Stimulated activated CD8-positive, alpha-beta memory T cell treated with anti-CD3 and anti-CD28 coated beads, Interleukin-12 subunit alpha, Interleukin-12 subunit beta, amount 100 ng/mL, for 1 hour (primary cell): ENCODE data around the gene TNFRSF21.
"Not testable (repeated sequence)": the region's sequence is repeated elsewhere in the genome, so short reads cannot be mapped to it uniquely, and the experiment has no call there.

Source experiments
- DNase-seq: peaks from one replicate; pipeline ENCODE4 v3.0.0-alpha.2; 2020; ENCODE audit warnings: low read depth

Gene TNFRSF21

DNA sequence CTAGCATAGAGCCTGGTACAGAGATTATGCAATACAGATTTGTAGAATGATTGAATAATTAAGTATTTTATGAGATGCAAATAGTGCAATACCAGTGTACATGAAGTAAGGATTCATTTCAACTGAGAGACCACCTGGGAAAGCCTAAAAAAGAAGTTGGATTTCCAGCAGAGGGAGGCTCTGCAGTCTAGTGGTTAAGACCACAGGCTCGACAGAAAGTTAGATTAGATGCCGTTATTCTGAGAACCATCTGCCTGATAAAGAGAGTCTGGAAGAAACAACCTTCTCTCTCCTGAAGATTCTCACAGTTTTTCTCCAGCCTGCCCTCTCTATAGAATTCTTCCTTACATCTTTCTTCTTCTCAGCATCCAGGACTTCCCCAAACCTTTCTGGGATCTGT lies 13.6 kb upstream of the TNFRSF21 start:
- DNase-seq: no peak

DNA sequence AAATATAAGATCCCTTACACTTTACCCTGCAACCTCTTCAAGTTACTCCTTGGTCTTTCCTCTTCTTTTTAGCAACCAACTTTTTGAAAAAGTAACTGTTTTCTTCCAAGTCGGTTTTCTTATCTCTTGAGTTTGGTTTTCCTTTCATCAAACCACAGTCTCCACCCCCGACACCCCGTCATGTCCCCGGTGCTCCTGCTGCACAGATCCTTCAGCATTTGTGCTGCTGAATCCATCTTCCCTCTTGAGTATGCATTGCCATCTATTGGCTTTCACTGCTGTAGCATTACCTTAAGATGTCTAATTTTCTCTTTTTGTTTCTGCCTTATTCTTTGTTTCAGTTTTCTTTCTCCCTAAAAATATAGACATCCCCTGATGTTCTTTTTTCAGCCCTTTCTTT lies 11.9 kb upstream of the TNFRSF21 start:
- DNase-seq: no peak

DNA sequence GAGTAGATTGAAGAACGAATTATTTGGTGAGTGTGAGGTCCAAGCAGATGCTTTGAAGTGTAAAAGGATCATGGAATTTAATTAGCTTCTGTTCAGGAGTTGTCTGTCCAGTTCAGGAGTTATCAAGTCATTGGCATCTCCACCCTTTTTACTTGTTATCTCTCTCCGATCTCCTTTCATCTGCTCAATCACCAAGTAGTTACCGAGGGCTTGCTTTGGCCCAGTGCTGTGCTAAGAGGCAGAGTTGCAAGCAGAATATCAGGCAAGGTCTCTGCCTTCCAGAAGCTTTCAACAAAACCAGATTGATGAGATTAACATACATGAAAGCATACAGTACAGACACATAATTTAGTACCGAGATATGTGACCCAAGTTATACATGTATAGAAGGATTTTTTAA lies 10.2 kb upstream of the TNFRSF21 start:
- no peak for DNase-seq

DNA sequence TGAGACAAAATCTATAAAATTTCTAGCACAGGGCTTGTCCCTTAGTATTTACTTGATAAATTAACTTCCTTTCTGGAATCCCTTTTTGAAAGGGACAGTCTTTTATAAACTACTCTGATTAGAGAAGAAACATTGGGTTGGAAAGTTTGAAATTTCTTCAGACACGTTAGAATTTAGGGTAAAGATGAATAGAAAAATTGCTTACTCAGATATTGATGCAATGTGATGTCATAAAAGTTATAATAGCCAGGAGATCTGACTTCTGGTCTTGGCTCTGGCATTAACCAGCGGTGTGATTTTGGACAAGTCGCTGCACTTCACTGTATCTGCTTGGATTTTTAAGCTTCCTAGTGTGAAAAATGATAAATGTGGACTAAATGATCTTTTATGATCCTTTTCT lies 9.7 kb upstream of the TNFRSF21 start:
- DNase-seq: no peak

DNA sequence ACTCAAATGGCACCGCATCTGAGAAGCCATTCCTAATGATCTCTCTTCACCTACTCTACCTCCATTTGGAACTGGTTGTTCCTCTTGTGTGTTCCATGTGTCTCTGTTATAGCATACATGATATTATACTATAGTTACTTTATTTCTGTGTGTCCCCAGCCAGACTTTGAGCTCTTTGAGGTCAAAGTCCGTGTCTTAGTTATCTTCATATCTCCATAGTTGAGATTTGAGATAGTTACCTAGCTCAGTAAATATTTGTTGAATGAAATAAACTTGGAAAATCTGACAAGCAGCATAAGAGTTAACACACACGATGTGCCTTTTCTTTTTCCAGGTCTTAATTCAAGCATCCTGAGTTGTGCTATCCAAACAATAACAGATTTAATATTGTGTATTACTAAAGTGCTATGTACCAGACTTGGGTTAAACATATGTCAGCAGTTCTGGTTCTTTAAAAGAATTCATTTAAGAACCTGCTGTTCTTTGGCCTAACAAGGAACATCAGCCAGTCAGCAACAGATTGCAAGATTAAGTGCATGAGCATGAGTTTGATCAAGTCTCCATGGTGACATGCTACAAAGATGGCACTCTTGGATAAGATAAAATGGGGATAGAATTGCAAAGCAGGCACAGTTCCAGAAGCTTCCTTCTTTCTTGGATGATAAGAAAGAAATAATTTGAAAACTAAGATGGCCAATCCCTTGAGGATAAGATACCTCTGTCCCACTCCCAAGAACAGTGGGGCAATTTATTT lies 8.7 kb upstream of the TNFRSF21 start:
- no peak for DNase-seq

DNA sequence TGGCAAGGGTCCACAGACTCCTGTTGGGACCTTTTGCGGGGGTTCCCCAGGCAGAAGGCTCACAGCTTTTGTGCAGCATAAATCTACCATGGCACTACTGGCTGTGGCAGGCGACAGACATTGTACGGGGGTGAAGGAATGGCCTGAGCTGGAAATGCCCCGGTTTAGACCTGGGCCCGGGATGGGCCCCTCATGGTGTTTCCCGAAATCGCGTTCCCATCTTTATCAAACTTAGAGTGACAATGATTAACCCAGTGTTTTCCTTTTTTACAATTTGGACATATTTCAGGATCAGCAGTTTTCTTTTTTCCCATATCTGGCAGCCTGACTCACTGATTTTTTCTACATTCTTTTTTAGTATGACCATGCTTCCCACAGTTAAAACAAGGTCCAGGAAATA lies 5.5 kb upstream of the TNFRSF21 start:
- not testable (repeated sequence) for DNase-seq

DNA sequence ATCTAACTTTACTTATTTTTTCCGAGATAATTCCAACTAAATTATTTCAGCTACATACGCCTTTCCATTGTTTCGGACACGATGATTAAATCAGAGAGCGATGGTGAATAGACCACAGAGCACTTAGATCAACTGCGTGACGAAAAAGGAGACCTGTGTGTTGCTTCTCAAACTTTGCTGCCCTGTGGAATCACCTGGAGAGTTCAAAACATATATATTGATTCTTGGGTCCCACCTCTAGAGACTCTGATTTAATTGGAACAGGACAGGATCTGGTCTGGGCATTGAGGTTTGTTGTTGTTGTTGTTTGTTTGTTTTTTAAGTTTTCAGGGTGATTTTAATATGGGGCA lies 401 bp upstream of the TNFRSF21 start:
- DNase-seq: no peak

DNA sequence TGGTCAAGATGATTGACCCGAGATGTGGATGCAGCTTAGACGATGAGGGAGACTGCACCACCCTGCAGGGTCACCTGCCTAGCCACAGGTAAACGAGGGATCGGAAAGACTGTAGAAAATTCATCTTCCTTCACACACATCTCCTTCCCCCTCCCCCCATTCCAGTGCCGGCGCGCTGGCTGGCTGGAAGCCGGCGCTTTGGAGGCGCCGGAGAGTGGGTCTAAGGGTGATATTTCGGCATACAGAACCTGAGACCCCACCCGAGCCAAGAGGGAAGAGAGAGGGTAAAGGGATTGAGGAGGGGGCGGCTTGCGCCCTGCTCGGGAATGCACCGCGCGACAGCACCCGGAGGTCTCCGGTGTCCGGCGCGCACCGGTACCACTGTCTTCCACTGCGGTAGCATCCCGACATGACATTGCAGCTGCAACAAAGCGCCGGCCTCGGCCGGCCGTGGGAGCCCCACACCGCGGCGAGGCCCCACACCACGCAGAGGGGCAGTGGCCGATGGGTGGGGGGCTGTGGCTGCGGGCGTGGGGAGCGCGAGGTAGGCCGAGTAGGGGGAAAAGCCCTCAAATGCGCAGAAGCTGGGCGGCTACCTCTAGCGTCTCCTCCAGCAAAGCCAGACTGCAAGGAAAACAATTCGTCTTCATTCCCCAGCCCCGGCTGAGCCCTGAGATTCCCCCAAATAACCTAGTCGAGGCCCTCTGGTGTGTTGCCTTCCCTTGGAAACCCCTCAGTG lies 984 bp downstream of the TNFRSF21 start:
- no peak for DNase-seq

DNA sequence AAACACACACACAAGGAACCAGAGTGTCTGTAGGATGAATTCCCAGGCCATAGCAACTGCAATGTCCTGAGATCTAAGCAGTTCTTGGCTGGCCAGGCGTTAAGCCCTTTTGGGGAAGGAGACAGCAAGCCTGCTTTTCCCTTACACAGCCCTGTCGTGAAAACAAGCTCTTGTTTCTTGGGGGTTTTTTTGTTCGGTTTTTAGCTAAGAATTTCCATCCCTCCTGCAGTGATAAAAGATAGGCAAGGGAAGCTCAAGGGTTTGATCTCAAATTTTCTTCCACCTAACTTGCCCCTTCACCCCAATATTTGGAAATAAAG lies 1.5 kb downstream of the TNFRSF21 start:
- no peak for DNase-seq

DNA sequence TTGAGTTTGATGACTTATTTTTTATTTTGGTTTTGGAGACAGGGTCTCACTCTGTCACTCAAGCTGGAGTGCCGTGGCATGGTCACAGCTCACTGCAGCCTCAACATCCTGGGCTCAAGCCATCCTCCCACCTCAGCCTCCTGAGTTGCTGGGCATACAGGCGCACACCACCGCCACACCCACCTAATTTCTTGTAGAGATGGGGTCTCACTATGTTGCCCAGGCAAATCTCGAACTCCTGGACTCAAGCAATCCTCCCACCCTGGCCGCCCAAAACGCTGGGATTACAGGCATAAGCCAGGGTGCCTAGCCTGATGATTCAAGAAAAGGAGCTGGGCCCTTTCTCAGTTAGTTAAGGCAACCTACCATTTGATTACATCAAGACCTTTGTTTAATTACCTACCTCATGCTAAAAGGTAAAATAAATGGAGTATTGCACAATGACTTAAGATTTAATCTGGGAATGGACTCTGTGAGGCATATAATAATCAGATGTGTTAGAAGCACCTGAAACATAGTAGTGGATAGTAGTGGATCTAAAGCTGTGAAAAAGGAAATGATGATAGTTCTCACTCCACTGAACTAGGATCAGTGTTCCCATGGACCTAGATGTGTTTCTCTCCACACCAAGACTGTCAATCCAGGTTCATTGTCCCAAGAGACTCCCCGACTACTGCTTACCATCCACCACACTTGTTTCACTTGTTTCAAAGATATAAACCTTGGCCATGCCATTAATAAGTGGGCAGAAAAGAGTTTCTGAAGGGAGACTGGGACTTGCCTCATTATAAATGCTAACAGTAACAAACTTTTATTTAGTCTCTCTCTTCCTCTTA lies 2.1 kb downstream of the TNFRSF21 start:
- DNase-seq: no peak

DNA sequence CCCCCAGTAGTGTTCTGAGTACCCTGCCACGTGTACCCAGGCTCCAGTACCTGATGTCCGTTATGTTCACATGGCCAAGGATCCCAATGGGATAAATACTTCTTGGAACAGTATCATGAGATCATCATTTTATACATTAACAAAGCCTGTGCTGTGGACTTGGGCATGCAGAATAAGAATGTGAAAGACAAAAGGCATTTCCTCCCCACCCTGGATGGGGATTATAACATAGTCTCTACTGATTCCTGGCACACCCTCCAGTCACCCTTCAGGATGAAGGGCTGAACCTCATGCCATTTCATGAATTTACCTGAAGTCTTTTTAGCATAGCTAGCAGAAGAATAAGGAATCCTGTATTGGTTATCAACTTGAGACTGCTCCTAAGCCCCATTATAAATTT lies 2.8 kb downstream of the TNFRSF21 start:
- no peak for DNase-seq

DNA sequence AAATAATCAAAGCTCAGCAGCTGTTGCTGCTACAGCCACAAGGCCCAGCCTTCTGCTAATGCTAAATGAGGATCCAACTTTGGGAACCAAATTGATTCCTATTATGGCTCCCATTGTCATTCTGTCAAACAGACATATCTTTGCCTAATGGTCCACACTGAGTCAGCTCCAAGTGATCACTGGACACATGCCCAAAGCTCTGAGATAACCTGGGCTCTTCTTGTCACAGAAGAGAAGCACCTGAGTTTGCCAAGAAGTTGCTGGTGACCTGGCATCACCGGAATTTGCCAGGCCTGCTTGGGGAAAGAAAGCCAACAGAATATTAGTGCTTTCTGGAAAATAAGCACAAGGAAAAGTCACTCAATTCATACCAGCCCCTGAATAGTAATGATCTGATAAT lies 5.8 kb downstream of the TNFRSF21 start:
- no peak for DNase-seq

DNA sequence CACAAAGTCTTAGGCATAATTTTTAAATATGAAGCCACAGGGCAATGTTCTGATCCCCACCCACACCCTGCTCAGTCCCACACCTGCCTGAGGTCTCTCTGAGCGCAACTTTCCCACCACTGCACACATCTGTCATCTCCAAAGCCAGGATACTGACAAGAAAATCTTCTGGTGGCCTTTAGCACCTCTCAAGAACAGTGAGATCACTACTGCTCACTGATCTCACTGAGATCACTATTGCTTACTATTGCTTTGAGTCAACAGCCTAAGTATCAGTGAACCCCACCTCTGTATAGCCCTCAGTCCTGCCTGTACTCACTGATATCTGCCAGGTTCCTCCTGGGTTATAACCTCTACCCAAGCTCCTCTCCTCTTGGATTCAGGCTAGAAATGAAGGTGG lies 6.4 kb downstream of the TNFRSF21 start:
- no peak for DNase-seq

DNA sequence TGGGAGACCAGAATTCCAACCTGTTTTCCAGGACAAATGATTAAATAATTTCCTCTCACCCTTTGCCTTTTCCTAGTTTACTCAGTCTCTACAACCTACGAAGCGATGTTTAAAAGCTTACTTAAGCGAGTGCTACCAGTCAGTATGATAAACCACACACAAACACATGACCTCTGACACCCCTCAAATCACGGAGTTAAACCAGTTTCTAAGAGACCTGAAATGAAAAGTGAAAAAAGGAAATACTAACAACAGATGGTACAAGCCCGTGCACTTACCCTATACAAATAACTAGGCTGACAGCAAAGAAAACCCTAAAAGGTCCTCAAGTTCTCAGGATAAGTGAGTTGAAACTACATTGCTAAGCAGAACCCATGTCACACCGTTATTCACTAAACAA lies 7.7 kb downstream of the TNFRSF21 start:
- DNase-seq: no peak

DNA sequence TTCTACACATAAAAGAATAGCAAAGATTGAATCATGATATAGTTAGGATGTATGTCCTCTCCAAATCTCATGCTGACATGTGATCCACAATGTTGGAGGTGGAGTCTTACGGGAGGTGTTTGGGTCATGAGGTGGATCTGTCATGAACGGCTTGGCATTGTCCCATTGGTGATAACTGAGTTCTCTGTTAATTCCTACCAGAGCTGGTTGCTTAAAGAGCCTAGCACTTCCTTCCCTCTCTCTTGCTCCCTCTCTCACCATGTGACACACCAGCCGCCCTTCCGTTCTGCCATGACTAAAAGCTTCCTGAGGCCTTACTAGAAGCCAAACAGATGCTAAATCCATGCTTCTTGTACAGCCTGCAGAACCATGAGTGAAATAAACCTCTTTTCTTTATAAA lies 8.3 kb downstream of the TNFRSF21 start:
- DNase-seq: no peak

DNA sequence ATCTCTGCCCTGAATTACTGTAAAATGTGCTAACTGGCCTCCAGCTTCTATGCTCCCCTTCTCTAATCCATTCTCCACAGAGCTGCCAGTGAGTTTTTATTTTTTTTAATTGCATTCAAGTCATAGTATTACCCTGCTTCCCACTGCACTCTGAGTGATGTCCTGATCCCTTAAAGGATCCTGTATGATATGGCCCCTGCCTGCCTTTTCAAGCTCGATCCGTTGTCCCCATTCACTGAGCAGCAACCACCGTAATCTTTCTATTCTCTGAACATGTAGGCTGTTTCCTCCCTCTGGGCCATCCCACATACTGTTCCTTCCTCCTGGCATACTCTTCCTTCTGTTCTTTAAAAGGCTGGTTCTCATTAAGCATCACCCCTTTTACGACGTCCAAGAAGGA lies 9.3 kb downstream of the TNFRSF21 start:
- DNase-seq: no peak

DNA sequence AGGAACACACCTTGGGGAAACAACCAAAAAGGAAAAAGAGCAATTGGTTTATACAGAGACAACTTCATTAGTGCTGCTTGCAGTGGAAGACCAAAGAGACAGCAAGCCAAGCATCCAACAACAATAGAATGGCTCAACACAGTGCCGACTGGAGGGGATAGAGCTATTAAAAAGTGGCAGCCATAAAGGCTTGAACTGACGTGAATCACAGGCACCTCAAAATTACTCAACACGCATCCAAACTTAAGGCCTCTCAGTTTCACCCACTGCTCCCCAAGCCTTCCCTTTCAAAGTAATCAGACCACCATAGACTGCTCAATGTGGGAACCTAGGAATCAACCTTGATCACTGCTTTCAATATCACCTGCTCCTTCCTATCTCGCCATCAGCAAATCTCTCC lies 9.7 kb downstream of the TNFRSF21 start:
- no peak for DNase-seq

DNA sequence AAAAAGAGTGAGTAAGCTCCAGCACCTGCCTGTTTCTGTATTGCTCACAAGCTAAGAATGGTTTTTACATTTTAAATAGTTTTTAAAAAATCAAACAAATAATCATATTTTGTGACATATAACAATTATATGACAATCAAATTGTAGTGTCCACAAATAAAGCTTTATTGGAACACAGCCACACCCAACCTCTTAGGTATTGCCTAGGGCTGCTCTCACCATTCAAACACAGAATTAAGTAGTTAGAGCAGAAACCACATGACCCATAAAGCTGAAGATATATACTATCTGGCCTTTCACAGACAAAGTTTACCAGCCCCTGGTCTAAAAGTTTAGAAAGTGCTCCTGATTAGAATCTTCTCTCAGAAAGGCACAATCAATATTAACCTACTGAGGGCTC lies 11.2 kb downstream of the TNFRSF21 start:
- no peak for DNase-seq

DNA sequence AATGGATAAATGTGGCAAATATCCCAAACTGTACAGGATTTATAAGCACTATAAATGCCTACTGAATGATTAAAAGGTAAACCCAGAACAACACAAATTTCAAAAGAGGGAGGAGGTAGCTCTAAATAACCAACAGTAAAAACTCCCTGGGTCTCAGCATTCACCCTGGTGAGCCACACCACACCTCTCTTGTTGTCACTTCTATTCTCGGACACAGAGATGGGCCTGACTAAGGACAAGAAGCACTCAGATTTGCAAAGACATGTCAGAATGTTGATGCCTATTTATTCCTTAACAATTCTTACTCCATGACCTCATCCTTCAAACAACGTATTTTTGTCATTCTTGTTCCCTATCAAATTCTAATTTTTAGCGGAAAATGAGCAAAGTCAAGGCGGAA lies 14.7 kb downstream of the TNFRSF21 start:
- no peak for DNase-seq

DNA sequence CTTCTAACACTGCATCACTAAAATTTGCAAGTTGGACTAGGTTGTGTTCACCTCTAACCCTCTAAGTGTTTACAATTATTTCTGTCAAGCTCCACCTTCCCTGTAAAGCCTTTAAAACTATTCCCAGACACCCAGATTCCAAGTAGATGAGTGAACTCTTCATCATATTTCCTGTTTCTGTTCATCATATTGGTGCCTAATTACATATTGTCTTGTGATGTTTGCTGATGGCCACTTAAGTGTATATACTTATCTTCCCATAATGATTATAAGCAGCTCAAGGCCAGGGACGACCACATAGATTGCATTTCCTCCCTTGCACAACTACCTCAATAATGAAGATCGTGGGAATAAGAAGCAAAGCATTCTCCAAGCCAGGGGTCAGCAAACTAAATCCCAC lies 16.8 kb downstream of the TNFRSF21 start:
- no peak for DNase-seq

DNA sequence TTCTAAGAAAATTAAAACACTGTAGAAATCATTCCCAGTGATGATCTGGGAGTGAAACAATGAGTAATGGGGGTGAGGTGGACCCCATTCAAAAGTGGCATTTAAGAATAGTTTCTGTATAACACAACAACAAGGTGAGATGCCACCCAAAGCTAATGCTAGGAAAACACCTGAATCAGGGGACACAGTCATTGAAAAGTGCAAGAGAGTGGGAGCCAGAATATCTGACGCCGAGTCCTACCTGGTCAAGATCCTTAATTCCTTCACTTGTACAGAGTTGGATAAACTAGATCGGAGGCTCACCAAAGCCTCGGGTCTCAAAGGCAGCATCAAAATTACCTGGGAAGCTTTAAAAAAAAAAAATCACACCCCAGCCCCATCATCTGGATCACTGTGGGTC lies 17.7 kb downstream of the TNFRSF21 start:
- DNase-seq: no peak

DNA sequence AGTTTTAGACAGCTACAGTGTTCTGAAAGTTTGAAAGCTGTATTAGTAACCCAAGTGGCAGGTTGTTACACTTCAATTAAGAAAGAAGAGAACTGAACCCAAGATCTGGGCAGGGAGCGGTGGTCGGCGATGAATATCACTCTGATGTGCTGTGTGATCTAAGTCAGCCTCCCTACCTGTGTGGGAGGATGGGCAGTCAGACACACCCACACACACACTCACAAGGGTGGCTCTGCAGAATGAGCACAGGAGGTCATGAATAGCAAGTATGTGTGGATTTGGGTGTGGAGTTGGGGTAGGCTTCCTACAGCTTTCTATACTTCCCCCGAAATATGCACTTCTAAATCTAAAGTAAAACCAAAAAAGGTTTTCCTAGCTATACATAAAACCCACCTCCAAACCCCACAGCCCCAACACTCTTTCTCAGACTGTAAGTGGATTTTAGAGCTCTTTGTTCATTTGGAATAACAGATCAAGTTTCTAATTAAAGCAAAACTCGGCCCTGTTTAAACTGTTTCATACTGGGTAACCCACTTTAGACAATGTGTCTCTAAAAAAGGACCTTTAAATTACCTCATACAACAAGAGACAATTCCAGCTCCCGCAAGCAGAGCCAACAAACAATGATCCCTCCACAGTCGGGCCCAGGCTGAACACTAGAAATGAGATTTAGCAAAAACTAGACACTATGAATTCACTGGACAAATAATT lies 19.4 kb downstream of the TNFRSF21 start:
- no peak for DNase-seq
